SK-MEL-5 (cell line): ENCODE data around the gene OR56B1. TPM values are rescaled to one million over a fixed set of nuclear protein-coding genes. Genes with fewer than 3 reads are reported as not detected.

Experiments
- DNase-seq: peaks from one replicate; pipeline ENCODE4 v3.0.0-alpha.2; 2016; ENCODE audit warnings: low read depth, low spot score
- in situ Hi-C: cut with HindIII; loops from 2 replicates; pipeline ENCODE4 v1.10.0; 2016; ENCODE audit warnings: low sequenced_read_pairs, high pct_unique_total_duplicates, low pct_unique_long_range_greater_than_20kb
- total RNA-seq: library from RNA; depleted of rRNA; stranded (reverse); fragments of >200 nt; shearing (Covaris generic); gene quantifications from 2 replicates; pipeline ENCODE4 v1.2.3, GENCODE V29; 2014; rRNA removed

Gene OR56B1
- total RNA-seq, 1 experiment from 2014 or later: not detected

DNA sequence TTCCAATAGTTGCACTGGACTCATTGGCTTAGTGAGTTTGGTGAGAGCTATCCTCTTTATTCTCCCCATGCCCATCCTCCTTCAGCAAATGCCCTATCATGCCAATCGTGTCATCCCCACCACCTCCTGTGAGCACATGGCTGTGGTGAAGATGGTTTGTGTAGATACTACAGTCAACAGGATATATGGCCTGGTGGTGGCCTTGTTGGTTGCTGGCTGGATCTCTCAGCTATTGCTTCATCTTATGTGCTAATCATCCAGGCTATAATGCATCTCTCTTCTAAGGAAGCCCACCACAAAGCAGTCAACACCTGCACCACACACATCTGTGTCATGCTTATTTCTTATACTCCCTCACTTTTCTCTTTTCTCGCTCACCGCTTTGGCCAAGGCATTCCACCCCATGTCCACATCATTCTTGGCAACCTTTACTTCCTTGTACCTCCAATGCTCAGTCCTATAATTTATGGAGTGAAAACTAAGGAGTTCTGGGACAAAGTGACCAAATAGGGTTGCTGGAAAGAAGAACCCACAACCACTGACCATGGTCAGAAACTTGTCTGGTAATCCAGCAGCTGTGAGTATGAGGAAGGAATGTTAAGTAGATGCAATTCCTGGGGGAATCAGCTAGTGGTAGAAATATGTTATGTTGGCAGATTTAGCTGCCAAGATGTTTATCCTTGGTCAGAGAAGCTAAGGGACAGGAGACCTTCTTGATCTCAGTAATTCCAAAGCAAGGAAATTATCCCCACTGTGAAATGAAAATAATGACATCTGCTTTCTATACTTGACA, 16.3 kb upstream of the OR56B1 start:
- in situ Hi-C loops: no loop called here
- DNase-seq: no peak

DNA sequence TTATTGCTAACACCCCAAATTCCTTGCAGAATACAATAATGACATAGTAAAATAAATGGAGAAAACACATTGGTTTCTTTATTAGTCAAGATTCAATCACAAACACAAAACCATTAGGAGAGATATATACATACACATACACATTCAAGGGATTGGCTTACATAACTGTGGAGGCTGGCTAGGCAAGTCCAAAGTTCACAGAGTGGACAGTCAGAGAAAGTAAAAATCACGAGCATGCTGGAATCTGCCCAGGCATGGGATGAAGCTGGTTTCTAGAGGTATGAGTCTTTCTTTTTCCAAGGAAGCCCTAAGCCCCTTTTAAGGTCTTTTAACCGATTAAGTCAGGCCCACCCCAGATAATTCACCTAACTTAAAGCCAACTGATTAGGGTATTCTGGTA, 13.6 kb upstream of the OR56B1 start:
- DNase-seq: no peak
- in situ Hi-C loops: no loop called here

DNA sequence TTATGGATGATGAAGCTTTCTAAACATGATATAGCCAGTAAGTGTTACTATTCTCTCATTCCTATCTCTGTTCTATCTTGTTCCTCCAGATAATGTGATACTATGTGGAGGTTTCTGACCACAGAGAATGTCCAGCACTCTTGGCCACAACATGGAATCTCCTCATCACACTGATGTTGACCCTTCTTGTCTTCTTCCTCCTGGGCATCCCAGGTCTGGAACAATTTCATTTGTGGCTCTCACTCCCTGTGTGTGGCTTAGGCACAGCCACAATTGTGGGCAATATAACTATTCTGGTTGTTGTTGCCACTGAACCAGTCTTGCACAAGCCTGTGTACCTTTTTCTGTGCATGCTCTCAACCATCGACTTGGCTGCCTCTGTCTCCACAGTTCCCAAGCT, 9.9 kb upstream of the OR56B1 start:
- no peak for DNase-seq
- in situ Hi-C loops: no loop called here

DNA sequence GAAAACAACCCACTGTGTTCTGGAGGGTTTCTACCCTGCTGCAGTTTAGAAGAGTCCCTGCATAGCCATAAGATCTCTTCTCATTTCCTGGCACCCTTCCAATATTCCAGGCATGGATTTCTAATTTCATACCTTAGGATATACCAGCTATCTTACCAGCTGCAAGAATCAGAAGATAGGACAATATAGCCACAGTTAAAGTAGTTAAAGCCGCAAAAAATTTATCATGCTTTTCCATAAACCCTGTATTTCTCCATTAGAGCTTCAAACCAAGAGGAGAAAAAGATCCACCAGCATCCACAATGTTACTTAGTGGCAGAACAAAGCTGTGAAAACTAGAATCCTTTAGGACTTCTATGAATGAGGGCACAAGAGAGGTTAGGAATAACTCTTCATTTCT, 8.6 kb upstream of the OR56B1 start:
- no peak for DNase-seq
- in situ Hi-C loops: no loop called here

DNA sequence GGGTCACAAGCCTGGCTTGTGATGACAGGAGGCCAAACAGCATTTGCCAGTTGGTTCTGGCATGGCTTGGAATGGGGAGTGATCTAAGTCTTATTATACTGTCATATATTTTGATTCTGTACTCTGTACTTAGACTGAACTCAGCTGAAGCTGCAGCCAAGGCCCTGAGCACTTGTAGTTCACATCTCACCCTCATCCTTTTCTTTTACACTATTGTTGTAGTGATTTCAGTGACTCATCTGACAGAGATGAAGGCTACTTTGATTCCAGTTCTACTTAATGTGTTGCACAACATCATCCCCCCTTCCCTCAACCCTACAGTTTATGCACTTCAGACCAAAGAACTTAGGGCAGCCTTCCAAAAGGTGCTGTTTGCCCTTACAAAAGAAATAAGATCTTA, 843 bp downstream of the OR56B1 start:
- in situ Hi-C loops: no loop called here
- DNase-seq: no peak

DNA sequence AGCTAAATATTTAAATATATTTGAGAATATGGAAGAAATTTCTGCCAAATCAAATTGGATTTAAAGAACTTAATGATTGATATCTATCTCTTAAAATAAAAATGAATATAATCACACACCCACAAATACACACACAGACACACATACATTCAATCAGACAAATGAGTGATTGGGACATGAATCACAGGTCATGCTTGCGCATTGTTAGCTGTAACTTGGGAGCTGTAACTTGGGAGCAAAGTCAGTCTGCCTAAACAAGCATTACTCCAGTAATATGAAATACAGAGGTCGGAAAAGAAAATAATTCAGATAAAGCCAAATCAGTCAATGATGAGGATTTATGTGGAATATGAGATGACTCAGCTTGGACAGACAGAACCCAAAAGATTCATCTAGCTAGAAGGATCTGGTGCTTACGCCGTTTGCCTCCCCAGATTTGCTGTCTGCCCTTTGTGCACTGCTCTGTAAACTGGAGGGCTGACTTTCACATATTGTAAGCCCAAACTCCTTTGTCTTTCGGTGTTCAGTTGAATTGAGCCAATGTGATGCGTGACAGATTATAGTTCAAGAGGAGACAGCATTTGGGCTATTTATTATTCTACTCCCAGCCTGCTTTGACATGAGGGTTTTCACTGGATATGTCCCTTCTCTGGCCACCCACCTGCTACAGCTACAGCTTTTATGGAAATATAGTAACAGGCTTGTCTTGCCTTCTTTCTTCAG, 1.6 kb downstream of the OR56B1 start:
- in situ Hi-C loops: no loop called here
- DNase-seq: no peak

DNA sequence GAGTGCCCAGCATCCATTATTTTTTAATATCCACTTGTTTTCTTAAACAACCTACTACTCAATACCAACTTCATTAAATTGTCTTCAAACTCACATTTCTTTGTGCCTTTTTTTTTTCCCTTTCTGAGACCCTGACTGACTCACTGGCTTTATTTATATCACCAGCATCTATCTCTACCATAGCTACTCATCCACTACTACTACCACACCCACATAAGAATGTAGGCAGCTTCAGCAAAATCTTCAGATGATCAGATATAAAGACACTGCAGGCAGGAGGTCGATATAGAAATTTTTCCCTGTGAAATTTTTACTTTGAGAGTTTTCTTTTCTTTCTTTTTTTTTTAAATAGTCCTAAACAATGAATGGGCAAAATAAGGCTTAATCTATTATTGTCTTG, 2.2 kb downstream of the OR56B1 start:
- in situ Hi-C loops: no loop called here
- no peak for DNase-seq

DNA sequence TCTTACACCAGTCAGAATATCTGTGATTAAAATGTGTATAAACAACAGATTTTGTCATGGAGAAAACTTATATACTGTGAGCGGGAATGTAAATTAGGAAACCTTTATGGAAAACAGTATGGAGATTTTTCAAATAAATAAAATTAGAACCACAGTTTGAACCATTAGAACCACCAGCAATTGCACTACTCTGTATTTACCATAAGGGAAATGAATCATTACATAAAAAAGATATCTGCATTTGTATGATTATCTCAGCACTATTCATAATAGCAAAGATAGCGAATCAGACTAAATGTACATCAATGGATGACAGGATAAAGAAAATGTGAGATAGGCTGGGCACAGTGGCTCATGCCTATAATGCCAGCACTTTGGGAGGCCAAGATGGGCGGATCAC, 10.4 kb downstream of the OR56B1 start:
- in situ Hi-C loops: no loop called here
- DNase-seq: no peak

DNA sequence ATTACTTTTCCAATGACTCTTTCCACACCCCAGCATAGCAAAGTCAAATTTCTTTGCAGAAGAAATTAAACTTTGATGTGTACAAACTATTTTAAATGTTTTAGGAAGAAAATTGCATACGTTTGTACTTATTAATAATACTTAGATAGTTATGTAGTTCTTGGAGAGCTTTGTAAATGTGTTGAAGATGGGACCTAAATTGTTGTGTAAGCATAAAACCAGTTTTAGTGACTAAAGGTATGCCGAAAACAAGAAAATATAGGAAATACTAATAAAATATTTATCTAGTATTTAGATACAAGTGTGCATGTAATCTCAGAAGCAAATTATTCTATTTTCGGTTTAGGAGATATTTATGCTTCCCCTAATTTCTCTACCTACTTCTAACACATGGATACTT, 13.6 kb downstream of the OR56B1 start:
- in situ Hi-C loops: no loop called here

DNA sequence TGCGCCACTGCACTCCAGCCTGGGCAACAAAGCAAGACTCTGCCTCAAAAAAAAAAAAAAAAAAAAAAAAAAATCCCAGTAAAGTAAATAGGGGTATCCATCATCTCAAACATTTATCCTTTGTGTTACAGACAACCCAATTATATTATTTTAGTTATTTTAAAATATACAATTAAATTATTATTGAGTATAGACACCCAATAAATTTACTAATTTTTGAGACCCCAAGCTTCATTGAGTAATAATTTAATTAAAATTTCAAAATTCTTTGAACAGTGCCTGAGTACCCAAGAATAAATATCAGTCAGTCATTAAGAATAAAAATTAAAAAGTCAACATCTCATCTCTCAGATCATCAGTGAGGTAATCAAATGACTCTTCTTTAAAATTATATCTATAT, 17.7 kb downstream of the OR56B1 start, which contains the start of gene OR52N4:
Gene OR52N4 (plus strand): TSS at position 301 of the 400 bp plus-strand sequence. CDS start 498 bp downstream, outside the sequence.
- in situ Hi-C loops: no loop called here
- no peak for DNase-seq

More for the DNA sequence above, 13.6 kb downstream of the OR56B1 start:
- DNase-seq: no peak

DNA sequence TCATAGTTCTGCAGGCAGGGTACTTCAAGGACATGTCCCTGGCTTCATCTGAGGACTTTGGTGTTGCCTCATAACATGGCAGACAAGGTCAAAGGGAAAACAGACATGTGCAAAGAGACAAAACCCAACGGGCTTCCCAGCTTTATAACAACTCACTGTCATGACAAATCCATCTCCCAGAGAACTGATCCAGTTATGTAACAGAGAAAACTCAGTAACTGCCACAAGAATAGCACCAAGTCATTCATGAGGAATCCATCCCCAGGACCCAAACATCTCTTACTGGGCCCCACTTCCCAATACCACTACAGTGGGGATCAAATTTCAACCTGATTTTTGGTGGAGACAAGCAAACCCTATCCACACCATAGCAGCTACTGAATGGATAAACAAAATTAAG, 30.8 kb downstream of the OR56B1 start:
- no peak for DNase-seq
- in situ Hi-C loops: no loop called here

DNA sequence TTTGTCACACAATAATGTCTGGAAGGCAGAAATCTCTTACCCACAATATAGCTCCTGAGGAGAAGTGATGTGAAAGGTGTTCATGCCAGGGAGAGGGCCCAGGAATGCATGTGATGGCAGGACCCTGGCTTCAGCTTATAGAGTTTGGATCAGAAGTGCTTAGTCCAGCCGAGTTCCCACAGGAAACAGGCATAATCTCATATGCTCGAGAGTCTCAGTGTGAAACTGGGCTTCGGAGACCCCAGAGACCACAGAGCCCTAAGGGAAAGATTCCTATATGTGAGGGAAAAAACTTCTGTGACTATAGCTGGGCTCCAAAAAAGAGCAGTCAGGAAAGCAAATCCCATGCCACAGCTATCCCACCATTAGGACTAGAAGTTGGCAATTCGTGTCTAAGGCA, 47.0 kb downstream of the OR56B1 start, which contains the start of gene OR52N5:
Gene OR52N5 (minus strand): TSS at position 101 of the 400 bp plus-strand sequence. CDS start 4,721 bp downstream, outside the sequence.
- in situ Hi-C loops: no loop called here
- DNase-seq: no peak

Other genes starting within 250 kb of the OR56B1 start
- not detected in 2 replicates for gene OR52D1, start 247.8 kb upstream of the OR56B1 start, total RNA-seq
- not detected in 2 replicates for gene UBQLN3, start 226.5 kb upstream of the OR56B1 start, total RNA-seq
- not detected in 2 replicates for gene UBQLNL, start 219.7 kb upstream of the OR56B1 start, total RNA-seq
- not detected in 2 replicates for gene OR52H1, start 187.9 kb upstream of the OR56B1 start, total RNA-seq
- gene OR52B6, start 155.6 kb upstream of the OR56B1 start, total RNA-seq: not detected in 2 replicates
- gene TRIM6, start 139.8 kb upstream of the OR56B1 start, total RNA-seq: 9.8 and 11.6 TPM in 2 replicates
- gene TRIM34, start 111.4 kb upstream of the OR56B1 start, total RNA-seq: 13.2 and 13.3 TPM in 2 replicates
- gene TRIM5, start 51.4 kb upstream of the OR56B1 start, total RNA-seq: 18.6 and 21.1 TPM in 2 replicates
- 3.9 TPM in 2 replicates for gene TRIM22, start 46.7 kb upstream of the OR56B1 start, total RNA-seq
- gene OR52N4, start 17.8 kb downstream of the OR56B1 start, total RNA-seq: not detected in 2 replicates
- gene OR52N5, start 46.9 kb downstream of the OR56B1 start, total RNA-seq: not detected in 2 replicates
- gene OR52N1, start 54.8 kb downstream of the OR56B1 start, total RNA-seq: not detected in 2 replicates
- not detected in 2 replicates for gene OR52N2, start 72.5 kb downstream of the OR56B1 start, total RNA-seq
- gene OR52E6, start 105.4 kb downstream of the OR56B1 start, total RNA-seq: not detected in 2 replicates
- gene OR52E8, start 121.2 kb downstream of the OR56B1 start, total RNA-seq: not detected in 2 replicates
- not detected in 2 replicates for gene OR52E4, start 144.2 kb downstream of the OR56B1 start, total RNA-seq
- gene OR52E5, start 156.8 kb downstream of the OR56B1 start, total RNA-seq: not detected in 2 replicates
- not detected in 2 replicates for gene OR56A3, start 205.8 kb downstream of the OR56B1 start, total RNA-seq
- not detected in 2 replicates for gene OR56A5, start 232.0 kb downstream of the OR56B1 start, total RNA-seq